Activated CD4-positive, alpha-beta T cell treated with anti-CD3 and anti-CD28 coated beads, Interleukin-2, amount 50 U/mL, for 24 hours (primary cell): Measurements from ENCODE around the gene BCAR3.

ENCODE experiments used
- DNase-seq, 2 donors: peaks; one replicate each; pipeline ENCODE4 v3.0.0-alpha.2; 2020; ENCODE audit warnings: low read depth in 1 of 2, low spot score in 1 of 2

BCAR3 gene

GRCh38 chr1:93640656-93641440 is 40.8 kb downstream of the BCAR3 start:
- no peak for DNase-seq

- no peak for DNase-seq
These were observed 42.7 kb downstream of the BCAR3 start for GRCh38 chr1:93638981-93639380.

DNA sequence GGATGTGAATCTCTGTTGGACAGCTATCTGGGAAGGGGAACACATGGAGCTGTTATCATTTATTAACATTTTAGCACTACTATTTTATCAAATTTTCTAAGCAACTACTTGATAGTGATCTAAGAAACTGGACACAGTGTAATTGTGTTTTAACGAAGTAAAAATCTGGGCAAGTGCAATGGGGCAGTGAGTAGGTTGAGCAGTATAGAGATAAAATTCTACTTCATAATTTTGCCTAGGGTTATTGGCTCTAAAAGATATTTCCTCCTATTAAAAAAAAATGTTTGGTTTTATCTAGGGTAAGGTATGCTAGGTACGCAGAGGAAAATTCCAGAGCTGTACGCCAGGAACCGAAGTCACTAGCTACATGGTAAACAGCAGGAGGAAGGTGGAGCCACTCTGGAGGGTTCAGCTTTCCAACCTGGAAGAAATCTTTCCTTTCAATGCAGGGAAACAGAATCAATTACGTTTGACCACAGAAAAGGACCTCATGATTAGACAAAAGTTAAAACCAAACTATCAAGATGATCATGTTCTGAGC is 43.3 kb downstream of the BCAR3 start:
- no peak for DNase-seq

- no peak for DNase-seq
These were observed 44.9 kb downstream of the BCAR3 start for GRCh38 chr1:93636712-93637111.

DNA sequence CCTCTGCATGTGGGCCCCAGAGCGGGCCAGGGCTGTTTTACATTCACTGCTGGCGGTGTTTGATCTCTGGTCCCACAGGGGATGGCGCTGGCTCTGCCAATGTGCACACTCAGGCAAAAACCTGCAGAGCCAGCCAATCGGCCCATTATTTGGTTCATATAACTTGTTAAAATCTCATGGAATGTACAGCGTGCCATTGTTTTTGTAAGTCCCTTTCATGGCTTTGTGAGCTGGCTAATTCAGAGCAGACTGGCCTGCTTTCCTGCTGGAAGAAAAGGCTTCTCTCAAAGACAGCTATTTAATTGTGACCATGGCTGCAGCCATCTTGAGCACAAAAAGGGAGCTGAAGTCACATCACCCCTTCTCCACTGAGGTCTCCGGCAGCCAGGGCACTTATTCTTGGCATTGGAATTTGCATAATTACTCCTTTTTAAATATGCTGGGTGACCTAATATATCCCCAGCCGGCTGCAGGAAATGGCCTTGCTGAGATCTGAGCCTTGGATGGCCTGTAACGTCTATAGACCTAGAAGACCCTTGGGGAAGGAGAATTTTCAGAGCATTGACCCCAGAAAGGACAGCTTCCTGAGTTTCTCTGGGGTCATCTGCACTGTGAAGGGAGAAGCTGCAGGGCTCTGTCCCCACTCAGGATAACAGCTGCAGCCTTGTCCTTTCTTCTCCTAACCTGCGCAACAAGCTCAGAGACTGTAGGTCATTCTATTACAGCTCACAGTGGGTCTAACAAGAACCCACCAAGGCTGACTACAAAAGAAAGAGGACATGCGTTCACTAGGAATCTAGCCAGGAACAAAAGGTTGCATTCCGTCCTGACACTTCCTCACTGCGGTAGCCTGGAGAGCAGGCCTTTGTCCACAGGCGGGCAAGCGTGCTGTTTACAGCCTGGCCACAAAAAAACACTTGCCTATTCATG is 45.8 kb downstream of the BCAR3 start:
- no peak for DNase-seq

- DNase-seq: no peak
These were observed 48.3 kb downstream of the BCAR3 start for GRCh38 chr1:93633313-93633712.

- no peak for DNase-seq
These were observed 49.8 kb downstream of the BCAR3 start for GRCh38 chr1:93631626-93632365.

GRCh38 chr1:93630168-93630567 is 51.5 kb downstream of the BCAR3 start:
- no peak for DNase-seq

DNA sequence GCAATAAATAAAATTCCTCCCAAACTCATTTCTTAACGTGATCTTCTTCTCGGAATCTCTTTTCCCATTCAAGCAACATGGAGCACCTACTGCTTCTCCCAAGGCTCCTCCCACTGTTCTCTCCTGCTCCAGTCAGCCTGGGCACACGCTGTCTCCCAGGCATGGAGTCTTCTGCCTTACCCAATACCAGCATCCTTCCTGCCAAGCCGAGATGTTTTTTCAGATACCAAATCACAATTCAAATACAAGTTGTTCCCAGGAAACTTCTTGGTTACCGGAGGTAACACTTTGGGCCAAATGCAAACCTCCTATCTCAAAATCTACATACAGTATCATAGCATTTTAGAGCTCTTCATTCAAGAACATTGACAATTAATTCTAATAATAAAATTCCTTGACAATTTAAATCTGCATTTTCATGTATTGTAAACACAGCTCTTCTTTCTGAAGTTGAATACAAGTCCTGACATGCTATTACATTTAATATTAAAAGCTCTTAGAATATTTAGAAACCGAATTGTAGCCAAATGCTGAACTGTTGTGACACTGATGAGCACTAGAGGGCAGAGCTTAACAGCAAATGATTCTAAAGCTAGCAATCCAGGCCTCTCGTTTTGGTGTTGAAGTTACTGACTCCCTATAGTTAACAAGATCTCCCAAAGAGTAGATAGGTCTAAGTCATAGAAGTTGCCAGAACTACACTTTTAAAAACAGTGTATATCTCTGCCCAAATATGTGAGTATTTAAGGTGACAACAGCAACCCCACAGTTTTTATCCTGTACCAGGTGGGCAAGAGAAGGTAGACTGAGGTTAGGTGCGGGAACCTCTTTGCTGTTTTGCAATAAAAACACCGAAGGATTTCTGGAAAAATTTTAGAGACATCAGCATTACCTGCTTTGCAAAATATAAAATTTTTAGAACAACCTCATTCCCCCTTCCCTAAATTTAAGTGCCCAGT is 52.3 kb downstream of the BCAR3 start:
- peak in 1 of 2 donors; percentile 45 for DNase-seq

- no peak for DNase-seq
These were observed 53.0 kb downstream of the BCAR3 start for GRCh38 chr1:93628681-93629080.

DNA sequence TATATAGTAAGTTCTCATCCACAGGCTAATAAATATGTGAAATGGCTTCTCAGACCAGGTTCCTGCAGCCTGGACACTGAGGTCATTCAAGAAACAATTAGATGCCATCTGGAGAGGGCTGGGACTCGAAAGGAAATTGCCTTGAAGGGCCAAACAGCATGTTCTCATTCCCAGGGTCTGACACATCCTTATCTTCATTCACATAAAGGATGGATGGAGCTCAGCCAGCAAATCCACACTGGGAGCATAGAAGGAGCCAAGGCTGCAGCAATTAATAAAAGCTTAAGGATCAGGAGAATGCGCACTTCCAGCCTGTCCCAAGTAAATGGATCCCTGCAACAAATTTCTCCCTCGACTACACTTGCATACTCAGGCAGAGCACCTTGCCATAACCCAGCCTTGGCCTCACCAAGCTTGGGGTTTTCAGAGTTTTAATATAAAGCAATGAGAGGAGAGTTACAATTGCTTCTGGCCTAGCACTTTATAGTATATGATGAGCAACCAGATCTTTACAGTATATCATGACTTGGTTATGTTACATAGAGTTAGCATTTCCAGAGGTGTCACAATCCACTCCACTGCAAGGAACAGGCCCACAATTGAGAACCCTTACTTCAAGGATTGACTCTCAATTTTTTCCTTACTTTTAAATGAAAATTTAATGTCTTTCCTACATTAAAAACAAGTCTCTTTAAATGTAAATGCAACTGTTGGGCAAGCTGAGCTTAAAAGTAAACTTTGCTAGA is 55.9 kb downstream of the BCAR3 start:
- no peak for DNase-seq

- no peak for DNase-seq
These were observed 57.8 kb downstream of the BCAR3 start for GRCh38 chr1:93623875-93624274.

- no peak for DNase-seq
These were observed 58.2 kb downstream of the BCAR3 start for GRCh38 chr1:93623436-93623835.

- no peak for DNase-seq
These were observed 60.4 kb downstream of the BCAR3 start for GRCh38 chr1:93621246-93621645.

- no peak for DNase-seq
These were observed 60.8 kb downstream of the BCAR3 start for GRCh38 chr1:93620841-93621210.

- no peak for DNase-seq
These were observed 61.3 kb downstream of the BCAR3 start for GRCh38 chr1:93620172-93620840.

GRCh38 chr1:93619507-93620171 is 62.0 kb downstream of the BCAR3 start:
- DNase-seq: no peak
